ENCODE data around the gene BTBD9.

DNA sequence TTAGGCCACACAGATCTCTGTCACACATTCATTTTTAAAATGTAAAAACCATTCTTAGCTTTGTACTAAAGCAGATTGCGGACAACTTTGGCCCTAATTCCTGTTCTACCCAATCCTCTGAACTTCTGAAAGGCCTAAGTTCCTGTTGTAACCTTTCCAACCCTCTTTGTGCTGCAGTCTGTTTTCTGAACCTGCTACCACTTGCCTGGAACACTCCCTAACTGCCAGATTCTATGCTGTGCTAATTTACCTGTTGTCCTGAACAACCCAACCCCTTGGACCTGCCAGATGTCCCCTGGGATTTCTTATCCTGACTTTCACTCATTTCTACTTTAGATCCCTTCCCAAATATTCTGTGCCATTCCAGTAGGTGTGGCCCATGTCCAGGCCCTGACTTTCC, 421.5 kb downstream of the BTBD9 start:
- TF ChIP-seq, protein P1, sequence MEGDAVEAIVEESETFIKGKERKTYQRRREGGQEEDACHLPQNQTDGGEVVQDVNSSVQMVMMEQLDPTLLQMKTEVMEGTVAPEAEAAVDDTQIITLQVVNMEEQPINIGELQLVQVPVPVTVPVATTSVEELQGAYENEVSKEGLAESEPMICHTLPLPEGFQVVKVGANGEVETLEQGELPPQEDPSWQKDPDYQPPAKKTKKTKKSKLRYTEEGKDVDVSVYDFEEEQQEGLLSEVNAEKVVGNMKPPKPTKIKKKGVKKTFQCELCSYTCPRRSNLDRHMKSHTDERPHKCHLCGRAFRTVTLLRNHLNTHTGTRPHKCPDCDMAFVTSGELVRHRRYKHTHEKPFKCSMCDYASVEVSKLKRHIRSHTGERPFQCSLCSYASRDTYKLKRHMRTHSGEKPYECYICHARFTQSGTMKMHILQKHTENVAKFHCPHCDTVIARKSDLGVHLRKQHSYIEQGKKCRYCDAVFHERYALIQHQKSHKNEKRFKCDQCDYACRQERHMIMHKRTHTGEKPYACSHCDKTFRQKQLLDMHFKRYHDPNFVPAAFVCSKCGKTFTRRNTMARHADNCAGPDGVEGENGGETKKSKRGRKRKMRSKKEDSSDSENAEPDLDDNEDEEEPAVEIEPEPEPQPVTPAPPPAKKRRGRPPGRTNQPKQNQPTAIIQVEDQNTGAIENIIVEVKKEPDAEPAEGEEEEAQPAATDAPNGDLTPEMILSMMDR (IDR thresholded peaks at IDR 0.05): no peak
- no peak for TF ChIP-seq EZH2 (IDR thresholded peaks at IDR 0.05; ENCODE audit: borderline replicate concordance, insufficient read depth, low read depth, low read length, poor library complexity, severe bottlenecking)

Measured in B cell (primary cell).